GM12891 (cell line): ENCODE data around the gene CDH13.

ENCODE experiments used
- POLR2A ChIP-seq: IDR thresholded peaks from 2 replicates; pipeline ENCODE4 v1.6.1; 2011; ENCODE audit warnings: low read depth, low read length, control low read depth
- POLR2AphosphoS5 ChIP-seq: IDR thresholded peaks from 2 replicates; pipeline ENCODE4 v1.6.1; 2011; ENCODE audit warnings: low read depth, low read length, control low read depth
- POU2F2 ChIP-seq: IDR thresholded peaks from 2 replicates; pipeline ENCODE4 v1.6.1; 2011; ENCODE audit warnings: low read depth, mild to moderate bottlenecking, control low read depth, low read length, moderate library complexity
- TAF1 ChIP-seq: IDR thresholded peaks from 2 replicates; pipeline ENCODE4 v1.6.1; 2011; ENCODE audit warnings: low read depth, low read length, control low read depth

DNA sequence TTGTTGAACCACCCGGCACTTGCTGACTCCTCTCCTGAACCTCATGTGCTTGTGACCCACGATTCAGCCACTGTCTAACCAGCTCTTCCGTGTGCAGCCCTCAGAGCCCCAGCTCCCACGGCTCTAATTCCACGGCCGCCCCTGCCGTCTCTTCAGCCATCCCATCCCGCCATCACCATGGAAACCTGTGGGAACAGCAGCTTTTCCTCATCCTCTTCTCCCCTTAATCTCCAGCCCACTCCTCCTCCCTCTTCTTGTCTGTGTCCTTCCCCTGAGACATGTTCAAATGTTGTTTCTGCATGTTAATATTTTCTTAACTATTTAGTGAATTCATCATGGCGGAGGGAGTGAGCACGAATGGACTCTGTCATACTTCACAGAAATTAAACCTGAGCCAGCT is 285.2 kb downstream of the CDH13 start:
- no peak for TF ChIP-seq POLR2A
- no peak for TF ChIP-seq POLR2AphosphoS5
- TF ChIP-seq POU2F2, result no peak
- TF ChIP-seq TAF1, result no peak
